H9 (cell line): ENCODE data around the gene KIAA1210. TPM values are rescaled to one million over a fixed set of nuclear protein-coding genes. Genes with fewer than 3 reads are reported as not detected.

Source experiments
- DNase-seq: peaks from one replicate; pipeline ENCODE4 v3.0.0-alpha.2; 2017
- H2AFZ ChIP-seq: one replicate; pipeline ENCODE4 v1.6.1; 2013; ENCODE audit warnings: mild to moderate bottlenecking, low read length, control low read depth, moderate library complexity
- H2AK5ac ChIP-seq: 2 replicates; pipeline ENCODE4 v1.6.1; 2013; ENCODE audit warnings: low read length, control low read depth, mixed read lengths; ENCODE audit not compliant: insufficient read length
- H2BK120ac ChIP-seq: one replicate; pipeline ENCODE4 v1.6.1; 2013; ENCODE audit warnings: low read depth, mild to moderate bottlenecking, low read length, control low read depth, inconsistent platforms; ENCODE audit not compliant: poor library complexity, severe bottlenecking
- H2BK12ac ChIP-seq: 2 replicates; pipeline ENCODE4 v1.6.1; 2013; ENCODE audit warnings: low read length, control low read depth, mixed read lengths, low read depth; ENCODE audit not compliant: insufficient read length
- H2BK15ac ChIP-seq: 2 replicates; pipeline ENCODE4 v1.6.1; 2013; ENCODE audit warnings: low read depth, low read length, control low read depth
- H2BK20ac ChIP-seq: one replicate; pipeline ENCODE4 v1.6.1; 2013; ENCODE audit warnings: low read depth, mild to moderate bottlenecking, low read length, control low read depth, inconsistent platforms; ENCODE audit not compliant: poor library complexity, severe bottlenecking
- H2BK5ac ChIP-seq: 2 replicates; pipeline ENCODE4 v1.6.1; 2013; ENCODE audit warnings: low read length, control low read depth, mixed read lengths; ENCODE audit not compliant: insufficient read length
- H3K14ac ChIP-seq: 2 replicates; pipeline ENCODE4 v1.6.1; 2013; ENCODE audit warnings: low read length, control low read depth; ENCODE audit not compliant: insufficient read depth
- H3K18ac ChIP-seq: 2 replicates; pipeline ENCODE4 v1.6.1; 2013; ENCODE audit warnings: low read depth, mild to moderate bottlenecking, mixed read lengths, low read length, control low read depth; ENCODE audit not compliant: insufficient read length
- H3K23ac ChIP-seq: 2 replicates; pipeline ENCODE4 v1.6.1; 2013; ENCODE audit warnings: low read length, control low read depth, mixed read lengths, low read depth; ENCODE audit not compliant: insufficient read length
- H3K23me2 ChIP-seq: 2 replicates; pipeline ENCODE4 v1.6.1; 2013; ENCODE audit warnings: low read depth, mild to moderate bottlenecking, mixed read lengths, low read length, control low read depth; ENCODE audit not compliant: insufficient read length, poor library complexity, severe bottlenecking
- H3K27ac ChIP-seq: 2 replicates; pipeline ENCODE4 v1.5.1; 2013; ENCODE audit warnings: low read length, control low read depth, mixed read lengths, low read depth; ENCODE audit not compliant: insufficient read length
- H3K27me3 ChIP-seq: 2 replicates; pipeline ENCODE4 v1.6.1; 2013; ENCODE audit warnings: low read length, control low read depth, inconsistent platforms; ENCODE audit not compliant: insufficient read depth
- H3K4ac ChIP-seq: 2 replicates; pipeline ENCODE4 v1.6.1; 2013; ENCODE audit warnings: low read depth, mild to moderate bottlenecking, control low read depth, inconsistent platforms, low read length, moderate library complexity
- H3K4me1 ChIP-seq: 2 replicates; pipeline ENCODE4 v1.6.1; 2013; ENCODE audit warnings: low read length, control low read depth, inconsistent platforms; ENCODE audit not compliant: insufficient read depth
- H3K4me2 ChIP-seq: 2 replicates; pipeline ENCODE4 v1.6.1; 2013; ENCODE audit warnings: low read length, control low read depth, mixed read lengths; ENCODE audit not compliant: insufficient read length, insufficient read depth
- H3K56ac ChIP-seq: 2 replicates; pipeline ENCODE4 v1.6.1; 2013; ENCODE audit warnings: low read depth, mild to moderate bottlenecking, mixed read lengths, low read length, control low read depth; ENCODE audit not compliant: insufficient read length
- H3K79me1 ChIP-seq: 2 replicates; pipeline ENCODE4 v1.6.1; 2013; ENCODE audit warnings: low read depth, mild to moderate bottlenecking, moderate library complexity, low read length, control low read depth, inconsistent platforms; ENCODE audit not compliant: insufficient read depth, poor library complexity, severe bottlenecking
- H3K79me2 ChIP-seq: 2 replicates; pipeline ENCODE4 v1.6.1; 2013; ENCODE audit warnings: low read length, control low read depth, inconsistent platforms; ENCODE audit not compliant: insufficient read depth
- H3K9ac ChIP-seq: 2 replicates; pipeline ENCODE4 v1.6.1; 2013; ENCODE audit warnings: low read length, control low read depth, mixed read lengths; ENCODE audit not compliant: insufficient read length; ENCODE audit errors: extremely low read depth
- H3K9me3 ChIP-seq: one replicate; pipeline ENCODE4 v1.6.1; 2013; ENCODE audit warnings: low read depth, low read length, inconsistent platforms; ENCODE audit not compliant: control insufficient read depth
- H3T11ph ChIP-seq: one replicate; pipeline ENCODE4 v1.6.1; 2013; ENCODE audit warnings: mild to moderate bottlenecking, low read length, control low read depth, inconsistent platforms
- H4K20me1 ChIP-seq: one replicate; pipeline ENCODE4 v1.6.1; 2013; ENCODE audit not compliant: control insufficient read depth, insufficient read length, insufficient read depth
- H4K5ac ChIP-seq: 2 replicates; pipeline ENCODE4 v1.6.1; 2013; ENCODE audit warnings: low read depth, mild to moderate bottlenecking, mixed read lengths, low read length, control low read depth; ENCODE audit not compliant: insufficient read length
- H4K8ac ChIP-seq: replicated peaks from 2 replicates; pipeline ENCODE4 v1.6.1; 2013; ENCODE audit warnings: low read length, control low read depth, mixed read lengths, low read depth; ENCODE audit not compliant: insufficient read length
- H4K91ac ChIP-seq: 2 replicates; pipeline ENCODE4 v1.6.1; 2013; ENCODE audit warnings: low read depth, mild to moderate bottlenecking, moderate library complexity, mixed read lengths, low read length, control low read depth; ENCODE audit not compliant: insufficient read length
- H3K27ac Mint-ChIP-seq, 3 experiments: 2 replicates in 2 of 3; 3 replicates in 1 of 3; pipeline ENCODE4 v1.8.0; 2020 to 2021; ENCODE audit warnings: mixed read lengths in 3 of 3, mild to moderate bottlenecking in 1 of 3, moderate library complexity in 1 of 3
- H3K27me3 Mint-ChIP-seq: 2 replicates; pipeline ENCODE4 v1.8.0; 2021; ENCODE audit warnings: low read depth, mild to moderate bottlenecking, moderate library complexity, mixed read lengths
- H3K36me3 Mint-ChIP-seq, 3 experiments: 2 replicates in 2 of 3; 3 replicates in 1 of 3; pipeline ENCODE4 v1.8.0; 2020 to 2021; ENCODE audit warnings: low read depth in 3 of 3, mixed read lengths in 3 of 3; ENCODE audit not compliant: insufficient read depth in 1 of 3
- H3K4me1 Mint-ChIP-seq, 2 experiments: 2 replicates each; pipeline ENCODE4 v1.8.0; 2020; ENCODE audit warnings: mixed read lengths in 2 of 2
- H3K4me3 Mint-ChIP-seq, 2 experiments: 2 replicates in 1 of 2; 3 replicates in 1 of 2; pipeline ENCODE4 v1.8.0; 2020 to 2021; ENCODE audit warnings: mild to moderate bottlenecking in 2 of 2, mixed read lengths in 2 of 2, moderate library complexity in 1 of 2
- H3K9me3 Mint-ChIP-seq, 2 experiments: 2 replicates in 1 of 2; 3 replicates in 1 of 2; pipeline ENCODE4 v1.8.0; 2020; ENCODE audit warnings: mild to moderate bottlenecking in 2 of 2, mixed read lengths in 2 of 2, moderate library complexity in 1 of 2
- CTCF ChIP-seq: fragments of 200-600 bp; sonication (generic); conservative IDR thresholded peaks from 3 replicates; pipeline ENCODE4 v1.8.0; 2021; ENCODE audit warnings: antibody characterized with exemption, mild to moderate bottlenecking
- WGBS: extraction: QIAGEN DNeasy Blood & Tissue Kit; methylation state at CpG from one replicate; pipeline ENCODE4 v1.1.7; 2013; ENCODE audit warnings: missing lambda C conversion rate, low lambda C conversion rate, mixed read lengths; ENCODE audit not compliant: insufficient read length; ENCODE audit errors: extremely low coverage; 5-methylcytosine and 5-hydroxymethylcytosine counted together
- total RNA-seq: library from RNA; stranded (reverse); gene quantifications from 2 replicates; pipeline ENCODE4 v1.2.1, GENCODE V29; 2021

The KIAA1210 gene
- total RNA-seq, 1 experiment from 2014 or later, result not detected

GRCh38 chrX:119069128-119069527 lies 58.5 kb downstream of the KIAA1210 start:
- H4K91ac ChIP-seq, result no peak overlapping the region
- DNase-seq, result no peak
- TF ChIP-seq CTCF, result no peak
- H3K23me2 ChIP-seq, result no peaks in the 10 kb centered on the region
- no peak overlapping the region for H3T11ph ChIP-seq
- no peak overlapping the region for H4K5ac ChIP-seq
- H3K56ac ChIP-seq, result no peak overlapping the region
- no peak overlapping the region for H3K27ac ChIP-seq
- no peak overlapping the region for H3K23ac ChIP-seq
- no peaks in the 10 kb centered on the region for H3K4me1 ChIP-seq
- H3K14ac ChIP-seq, result no peak overlapping the region
- Mint-ChIP-seq H3K36me3 (peaks cover 0 to 4% (median 0%) of the 10 kb centered on the region in 3 experiments; a peak in 1 of 7 replicates), H3K4me3 (no peak overlapping the region), H3K27ac (no peak overlapping the region), H3K4me1 (no peaks in the 10 kb centered on the region), H3K9me3 (peaks cover 31 to 33% of the 10 kb centered on the region in 2 experiments), H3K27me3 (peaks cover 4% of the 10 kb centered on the region; the same call in 1 of the 2 replicates)
- H2BK12ac ChIP-seq, result no peak overlapping the region
- H3K9ac ChIP-seq, result no peak overlapping the region
- H3K4me2 ChIP-seq, result no peak overlapping the region
- H2BK120ac ChIP-seq, result no peak overlapping the region
- no peak overlapping the region for H3K4ac ChIP-seq
- no CpG with 5 or more reads among the region's 1 CpG for WGBS
- no peaks in the 10 kb centered on the region for H3K79me1 ChIP-seq
- no peak overlapping the region for H2AK5ac ChIP-seq
- H3K18ac ChIP-seq, result no peak overlapping the region
- no peaks in the 10 kb centered on the region for H3K27me3 ChIP-seq
- H3K79me2 ChIP-seq, result no peaks in the 10 kb centered on the region
- H4K20me1 ChIP-seq, result no peaks in the 10 kb centered on the region
- H4K8ac ChIP-seq, result no peak overlapping the region
- no peak overlapping the region for H2BK5ac ChIP-seq
- no peak overlapping the region for H2AFZ ChIP-seq
- H2BK15ac ChIP-seq, result no peak overlapping the region
- no peak overlapping the region for H2BK20ac ChIP-seq
- peaks cover 39% of the 10 kb centered on the region for H3K9me3 ChIP-seq
